Measurements from ENCODE around the gene FPGT.

GRCh38 chr1:74247881-74248528 is 50.0 kb downstream of the FPGT start:
- no peak for TF ChIP-seq POLR2A (IDR thresholded peaks at IDR 0.05; ENCODE audit: borderline replicate concordance, extremely low read depth, insufficient read depth, insufficient read length)
- no peak for TF ChIP-seq REST (IDR thresholded peaks at IDR 0.05; ENCODE audit: low read depth)
- no peak for TF ChIP-seq ATF3 (IDR thresholded peaks at IDR 0.05)
- TF ChIP-seq CTCF (IDR thresholded peaks at IDR 0.05 in 2 of 3, conservative IDR thresholded peaks at IDR 0.05 in 1 of 3; ENCODE audit: borderline replicate concordance in 1 of 3, insufficient read depth in 1 of 3, low read depth in 2 of 3, low read length in 2 of 3) = no peak
- TF ChIP-seq EZH2 (IDR thresholded peaks at IDR 0.05) = no peak
- TF ChIP-seq ZNF274 (IDR thresholded peaks at IDR 0.05; ENCODE audit: low read depth, low read length) = no peak
- no peak for TF ChIP-seq CEBPB (IDR thresholded peaks at IDR 0.05; ENCODE audit: low read depth)
- TF ChIP-seq POLR2AphosphoS5 (IDR thresholded peaks at IDR 0.05; ENCODE audit: low read depth, low read length) = no peak
- no peak for TF ChIP-seq EZH2phosphoT487 (IDR thresholded peaks at IDR 0.05; ENCODE audit: borderline replicate concordance)
- TF ChIP-seq FOSL1 (IDR thresholded peaks at IDR 0.05; ENCODE audit: low read depth) = no peak

Data from HCT116 (cell line).